Lower leg skin (tissue), 4 donors: ENCODE results near the gene EXOSC9. TPM values are rescaled to one million over a fixed set of nuclear protein-coding genes. Genes with fewer than 3 reads are reported as not detected.

Experiments
- DNase-seq, 2 donors: peaks; one replicate each; pipeline ENCODE4 v3.0.0-alpha.2; 2019; ENCODE audit warnings: low spot score in 2 of 2
- H3K4me3 ChIP-seq: fragments of 200-600 bp; sonication (generic); 2 replicates; pipeline ENCODE4 v1.5.1; 2017; ENCODE audit warnings: mild to moderate bottlenecking, low read depth; ENCODE audit not compliant: poor library complexity, severe bottlenecking
- POLR2A ChIP-seq, 2 donors: fragments of 450-650 bp; IDR thresholded peaks; one replicate each; pipeline ENCODE4 v1.6.1; 2016 to 2017; ENCODE audit warnings: antibody characterized with exemption in 2 of 2, mild to moderate bottlenecking in 1 of 2, moderate library complexity in 1 of 2
- WGBS, 2 donors: methylation state at CpG; one replicate each; pipeline ENCODE4 v1.1.5; 2018; 5-methylcytosine and 5-hydroxymethylcytosine counted together
- intact Hi-C: fragments of 100-400 bp; cut with DNase I; formaldehyde crosslinking; loops from one replicate; pipeline ENCODE4 v1.15.0; 2023; ENCODE audit warnings: low total_unique reads
- total RNA-seq, 4 donors: library from RNA; depleted of rRNA; stranded (reverse); fragments of >200 nt; gene quantifications; one replicate each; pipeline ENCODE4 v1.1.0, GENCODE V29; 2016
- TF ChIP-seq, protein P1 (sequence below), 3 donors: fragments of 450-650 bp; IDR thresholded peaks; one replicate each; pipeline ENCODE4 v1.5.1; 2016; ENCODE audit warnings: antibody characterized with exemption in 3 of 3, mild to moderate bottlenecking in 3 of 3, moderate library complexity in 2 of 3

The EXOSC9 gene
- total RNA-seq, 4 donors from 2014 or later, result 15.2 to 35.7 (median 21.2) TPM

DNA sequence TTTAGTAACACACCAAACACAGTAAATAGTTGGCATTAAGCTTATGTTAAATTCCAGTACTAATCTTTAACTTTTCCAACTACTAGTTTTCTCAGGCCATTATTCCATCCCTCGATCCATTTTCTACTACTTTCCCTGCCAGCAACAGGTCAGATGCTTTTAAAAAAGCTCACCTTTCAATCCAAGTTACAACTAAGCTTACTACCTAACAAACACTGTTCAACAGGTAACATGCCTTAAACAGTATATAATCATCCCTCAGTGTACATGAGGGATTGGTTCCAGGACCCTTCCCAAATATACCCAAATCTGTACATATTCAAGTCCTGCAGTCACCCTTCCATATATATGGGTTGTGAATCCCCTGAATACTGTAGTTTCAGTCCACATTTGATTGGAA is 17.1 kb downstream of the EXOSC9 start:
- H3K4me3 ChIP-seq, result no peak overlapping the region
- no peak for DNase-seq
- intact Hi-C loops, result no loop called here
- WGBS, 2 donors, result 87 to 89% methylated on average over 1 of the region's 1 CpG
- TF ChIP-seq, protein P1, sequence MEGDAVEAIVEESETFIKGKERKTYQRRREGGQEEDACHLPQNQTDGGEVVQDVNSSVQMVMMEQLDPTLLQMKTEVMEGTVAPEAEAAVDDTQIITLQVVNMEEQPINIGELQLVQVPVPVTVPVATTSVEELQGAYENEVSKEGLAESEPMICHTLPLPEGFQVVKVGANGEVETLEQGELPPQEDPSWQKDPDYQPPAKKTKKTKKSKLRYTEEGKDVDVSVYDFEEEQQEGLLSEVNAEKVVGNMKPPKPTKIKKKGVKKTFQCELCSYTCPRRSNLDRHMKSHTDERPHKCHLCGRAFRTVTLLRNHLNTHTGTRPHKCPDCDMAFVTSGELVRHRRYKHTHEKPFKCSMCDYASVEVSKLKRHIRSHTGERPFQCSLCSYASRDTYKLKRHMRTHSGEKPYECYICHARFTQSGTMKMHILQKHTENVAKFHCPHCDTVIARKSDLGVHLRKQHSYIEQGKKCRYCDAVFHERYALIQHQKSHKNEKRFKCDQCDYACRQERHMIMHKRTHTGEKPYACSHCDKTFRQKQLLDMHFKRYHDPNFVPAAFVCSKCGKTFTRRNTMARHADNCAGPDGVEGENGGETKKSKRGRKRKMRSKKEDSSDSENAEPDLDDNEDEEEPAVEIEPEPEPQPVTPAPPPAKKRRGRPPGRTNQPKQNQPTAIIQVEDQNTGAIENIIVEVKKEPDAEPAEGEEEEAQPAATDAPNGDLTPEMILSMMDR (IDR thresholded peaks at IDR 0.05), result no peak
- TF ChIP-seq POLR2A (IDR thresholded peaks at IDR 0.05), result no peak

DNA sequence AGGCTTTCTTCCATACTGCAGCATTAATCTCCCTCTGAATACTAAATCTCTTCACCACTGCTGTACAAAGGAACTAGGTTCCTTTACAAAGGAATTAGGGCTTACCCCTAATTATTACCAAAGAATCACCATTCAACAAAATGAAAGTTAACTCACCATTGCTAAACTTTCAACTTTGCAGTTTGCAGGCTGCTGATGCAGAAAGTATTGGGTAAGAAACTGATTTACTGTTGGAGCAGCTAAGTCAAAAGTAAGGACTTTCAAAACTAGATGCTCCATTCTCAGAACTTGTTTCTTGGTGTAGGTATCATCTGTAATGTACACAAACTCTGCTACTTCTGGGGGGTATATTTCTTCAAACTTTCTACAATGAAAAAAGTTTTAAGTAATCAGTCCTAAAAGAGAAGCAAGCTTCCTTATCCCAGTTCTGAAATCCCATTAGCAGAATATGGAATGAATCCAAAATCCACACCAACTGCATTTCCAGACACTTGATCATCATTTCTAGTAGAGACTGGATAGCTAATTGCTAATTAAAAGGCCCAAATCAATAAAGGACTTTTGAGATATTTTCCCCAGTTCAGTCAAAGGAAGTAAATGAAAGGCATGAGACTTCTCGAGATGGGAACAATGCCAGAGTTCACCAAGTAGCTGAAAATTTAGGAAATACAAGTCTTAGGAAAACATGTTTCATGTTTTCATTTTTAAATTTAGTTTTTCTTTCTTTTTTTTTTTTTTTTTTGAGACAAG is 18.3 kb downstream of the EXOSC9 start:
- H3K4me3 ChIP-seq, result no peak overlapping the region
- intact Hi-C loops, result no loop called here
- WGBS, 2 donors, result 78 to 81% methylated on average over 1 of the region's 1 CpG
- TF ChIP-seq POLR2A (IDR thresholded peaks at IDR 0.05), result no peak
- TF ChIP-seq, protein P1 (IDR thresholded peaks at IDR 0.05), result no peak
- no peak for DNase-seq

DNA sequence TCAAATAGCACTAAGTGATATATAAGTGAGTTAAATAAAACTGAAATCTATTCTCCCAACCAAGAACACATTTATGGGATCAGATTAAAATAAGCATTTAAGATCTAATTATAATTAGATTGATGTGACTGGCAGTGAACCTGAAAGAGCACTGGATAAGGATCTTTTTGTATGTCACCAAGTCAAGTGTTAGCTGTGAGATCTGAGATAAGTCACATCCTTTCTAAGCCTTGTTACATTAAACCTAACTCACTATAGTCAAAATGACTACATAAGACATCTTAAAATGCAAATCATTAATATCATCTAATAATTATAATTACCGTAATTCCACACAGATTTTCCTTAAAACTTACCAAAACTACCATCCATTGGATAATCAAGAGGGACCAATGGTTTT is 20.9 kb downstream of the EXOSC9 start:
- 82 to 85% methylated on average over 1 of the region's 1 CpG for WGBS, 2 donors

DNA sequence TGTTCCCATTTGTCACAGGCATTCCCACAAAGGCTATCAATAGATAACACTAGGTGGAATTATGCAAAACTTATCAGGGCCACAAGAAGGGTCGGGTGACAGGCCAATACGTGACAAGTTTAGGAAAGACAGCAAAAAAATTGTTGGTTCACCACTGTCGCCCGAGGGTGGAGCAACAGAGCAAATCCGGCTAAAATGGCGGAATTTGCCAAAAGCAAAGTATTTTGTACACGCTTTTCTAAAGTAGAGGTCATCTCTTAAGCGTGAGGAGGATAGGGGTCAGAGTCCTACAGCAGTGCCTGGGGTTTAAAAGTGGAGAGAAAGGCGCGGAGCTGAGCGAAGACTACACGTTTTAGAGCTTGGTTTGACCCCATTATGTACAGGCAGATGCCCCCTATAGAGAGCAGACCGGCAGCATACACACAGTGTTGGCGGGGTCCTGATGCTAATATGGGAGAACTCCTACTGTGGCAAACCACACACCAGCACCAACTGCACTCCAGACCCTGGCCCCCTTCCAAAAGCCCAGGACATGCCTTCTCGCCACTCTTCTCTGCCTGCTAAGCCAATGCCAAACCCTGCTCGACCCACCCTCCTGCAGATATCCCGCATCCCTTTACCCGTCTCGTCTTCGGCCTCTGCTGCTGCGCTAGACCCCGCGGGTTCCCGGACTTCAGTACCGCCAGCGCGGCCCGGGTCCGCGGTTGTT is 21.8 kb downstream of the EXOSC9 start:
- DNase-seq, result no peak
- 1% methylated on average over 30 of the region's 30 CpGs for WGBS, 2 donors
- H3K4me3 ChIP-seq, result peak overlapping the region; percentile 34
- intact Hi-C loops, result no loop called here
- no peak for TF ChIP-seq POLR2A (IDR thresholded peaks at IDR 0.05)
- TF ChIP-seq, protein P1 (IDR thresholded peaks at IDR 0.05), result no peak

More for the DNA sequence above, 20.9 kb downstream of the EXOSC9 start:
- TF ChIP-seq POLR2A (IDR thresholded peaks at IDR 0.05), result no peak
- TF ChIP-seq, protein P1 (IDR thresholded peaks at IDR 0.05), result no peak
- no peak for DNase-seq
- H3K4me3 ChIP-seq, result no peak overlapping the region
- intact Hi-C loops, result no loop called here

DNA sequence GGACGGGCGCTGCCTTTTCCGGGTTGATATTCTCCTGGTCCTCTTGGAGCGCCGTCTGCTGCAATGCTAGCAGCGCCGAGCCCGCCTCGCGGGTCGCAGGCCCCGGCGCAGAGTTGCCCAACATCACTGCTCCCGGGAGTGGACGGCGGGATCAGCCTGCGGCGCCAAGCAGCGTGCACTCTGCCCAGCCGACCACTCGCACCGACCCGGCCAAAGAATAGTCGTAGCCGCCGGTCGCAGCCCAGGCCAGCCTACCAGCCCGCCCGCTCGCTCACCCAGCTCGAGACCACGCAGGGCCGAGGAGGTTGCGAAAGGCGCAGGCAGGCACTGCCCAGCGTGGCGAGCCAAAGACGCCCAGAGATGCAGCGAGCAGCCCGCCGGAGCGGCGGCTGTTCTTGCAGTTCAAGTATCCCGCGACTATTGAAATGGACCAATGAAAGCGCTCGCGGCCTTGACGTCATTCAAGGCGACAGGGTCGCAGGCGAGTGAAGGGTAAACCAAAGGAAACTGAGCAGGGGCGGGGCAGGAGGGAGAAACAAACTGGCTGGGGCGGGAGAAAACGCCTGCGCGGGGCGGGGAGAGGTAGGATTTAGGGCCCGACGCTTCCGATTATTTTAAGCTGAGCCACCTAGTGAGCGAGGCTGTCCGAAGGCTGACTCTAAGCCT is 22.5 kb downstream of the EXOSC9 start, which contains the start of gene CCNA2:
Gene CCNA2 (minus strand): TSS at position 379 of the 666 bp plus-strand sequence. CDS start 255 bp downstream, at position 124.
- peak within 1 kb of the TSS; percentile 34 for H3K4me3 ChIP-seq
- peak; percentile 97 to 99 for DNase-seq
- intact Hi-C loops, result no loop called here
- WGBS, 2 donors, result 0 to 1% methylated on average over 32 to 58 of the region's 63 CpGs
- TF ChIP-seq, protein P1 (IDR thresholded peaks at IDR 0.05), result no peak
- no peak for TF ChIP-seq POLR2A (IDR thresholded peaks at IDR 0.05)
